Liver (tissue), 9 donors: ENCODE measurements around the gene CNGA4. TPM values are rescaled to one million over a fixed set of nuclear protein-coding genes. Genes with fewer than 3 reads are reported as not detected.

ENCODE experiments used
- DNase-seq: peaks from one replicate; pipeline ENCODE4 v3.0.0-alpha.2; 2017; ENCODE audit warnings: low spot score
- H3K27ac ChIP-seq, 2 donors: one replicate each; pipeline ENCODE4 v1.7.0; 2013; ENCODE audit warnings: inconsistent platforms in 2 of 2, low read length in 2 of 2, control low read depth in 1 of 2, low read depth in 1 of 2, mild to moderate bottlenecking in 1 of 2
- H3K27me3 ChIP-seq, 4 donors: one replicate each; pipeline versions ENCODE4 v1.6.1 to v1.7.0; 2013; ENCODE audit warnings: low read length in 3 of 4, inconsistent platforms in 1 of 4, mild to moderate bottlenecking in 1 of 4, moderate library complexity in 1 of 4; ENCODE audit not compliant: control insufficient read depth in 4 of 4, insufficient read depth in 4 of 4
- H3K36me3 ChIP-seq, 4 donors: one replicate each; pipeline versions ENCODE4 v1.6.1 to v1.7.0; 2013; ENCODE audit warnings: low read length in 3 of 4, mild to moderate bottlenecking in 3 of 4, low read depth in 1 of 4, moderate library complexity in 1 of 4; ENCODE audit not compliant: control insufficient read depth in 4 of 4, insufficient read depth in 3 of 4
- H3K4me1 ChIP-seq, 4 donors: one replicate each; pipeline versions ENCODE4 v1.6.1 to v1.7.0; 2013; ENCODE audit warnings: low read length in 3 of 4, mild to moderate bottlenecking in 3 of 4, moderate library complexity in 1 of 4; ENCODE audit not compliant: control insufficient read depth in 4 of 4, insufficient read depth in 4 of 4
- H3K4me3 ChIP-seq, 3 donors: one replicate each; pipeline versions ENCODE4 v1.6.1 to v1.7.0; 2013; ENCODE audit warnings: low read length in 3 of 3, control low read depth in 1 of 3, low read depth in 1 of 3, mild to moderate bottlenecking in 1 of 3
- H3K9ac ChIP-seq, 2 donors: one replicate each; pipeline ENCODE4 v1.7.0; 2013; ENCODE audit warnings: low read length in 2 of 2, mild to moderate bottlenecking in 2 of 2, moderate library complexity in 2 of 2, control low read depth in 1 of 2, low read depth in 1 of 2
- H3K9me3 ChIP-seq, 4 donors: one replicate each; pipeline versions ENCODE4 v1.6.1 to v1.7.0; 2013; ENCODE audit warnings: low read length in 3 of 4; ENCODE audit not compliant: control insufficient read depth in 4 of 4
- ATF3 ChIP-seq: IDR thresholded peaks from 2 replicates; pipeline ENCODE4 v1.6.1; 2016; ENCODE audit warnings: antibody characterized with exemption
- EGR1 ChIP-seq, 2 donors: IDR thresholded peaks; 2 replicates each; pipeline ENCODE4 v1.6.1; 2016 to 2018; ENCODE audit warnings: antibody characterized with exemption in 2 of 2, low read depth in 2 of 2
- FOXA1 ChIP-seq: IDR thresholded peaks from 2 replicates; pipeline ENCODE4 v1.6.1; 2016; ENCODE audit warnings: antibody characterized with exemption
- FOXA2 ChIP-seq: IDR thresholded peaks from 2 replicates; pipeline ENCODE4 v1.6.1; 2016; ENCODE audit warnings: antibody characterized with exemption
- HNF4G ChIP-seq: IDR thresholded peaks from 2 replicates; pipeline ENCODE4 v1.6.1; 2016; ENCODE audit warnings: antibody characterized with exemption
- JUND ChIP-seq, 2 donors: IDR thresholded peaks; 2 replicates each; pipeline ENCODE4 v1.6.1; 2016; ENCODE audit warnings: antibody characterized with exemption in 2 of 2
- MAX ChIP-seq: IDR thresholded peaks from 2 replicates; pipeline ENCODE4 v1.6.1; 2016; ENCODE audit warnings: antibody characterized with exemption
- NR2F2 ChIP-seq: IDR thresholded peaks from 2 replicates; pipeline ENCODE4 v1.6.1; 2016; ENCODE audit warnings: antibody characterized with exemption
- RAD21 ChIP-seq, 2 donors: IDR thresholded peaks; 2 replicates each; pipeline ENCODE4 v1.6.1; 2016; ENCODE audit warnings: antibody characterized with exemption in 2 of 2, mild to moderate bottlenecking in 2 of 2
- REST ChIP-seq: IDR thresholded peaks from 2 replicates; pipeline ENCODE4 v1.6.1; 2016; ENCODE audit warnings: antibody characterized with exemption, mild to moderate bottlenecking
- RXRA ChIP-seq, 2 donors: IDR thresholded peaks; 2 replicates each; pipeline ENCODE4 v1.6.1; 2017 to 2018; ENCODE audit warnings: antibody characterized with exemption in 2 of 2, mild to moderate bottlenecking in 1 of 2
- SP1 ChIP-seq: IDR thresholded peaks from 2 replicates; pipeline ENCODE4 v1.6.1; 2018; ENCODE audit warnings: antibody characterized with exemption, mild to moderate bottlenecking
- TAF1 ChIP-seq: conservative IDR thresholded peaks from 2 replicates; pipeline ENCODE4 v1.6.1; 2016; ENCODE audit warnings: antibody characterized with exemption, mild to moderate bottlenecking
- YY1 ChIP-seq: IDR thresholded peaks from 2 replicates; pipeline ENCODE4 v1.6.1; 2016; ENCODE audit warnings: antibody characterized with exemption, mild to moderate bottlenecking
- ZBTB33 ChIP-seq: IDR thresholded peaks from 2 replicates; pipeline ENCODE4 v1.6.1; 2016; ENCODE audit warnings: antibody characterized with exemption
- WGBS: extraction: QIAGEN DNeasy Blood & Tissue Kit; methylation state at CpG from one replicate; pipeline ENCODE4 v1.1.7; 2013; 5-methylcytosine and 5-hydroxymethylcytosine counted together
- polyA plus RNA-seq, 2 donors: library from polyadenylated mRNA; stranded (reverse) in 1 of 2; unstranded in 1 of 2; fragments of 200-250 nt in 1 of 2; fragments of >200 nt in 1 of 2; fragmentation: Nextera tagmentation in 1 of 2; extraction: Ambion mirVana in 1 of 2; gene quantifications; one replicate each; pipeline versions ENCODE4 v1.2.1 to v1.2.3, GENCODE V29; 2013 to 2015
- total RNA-seq, 2 donors: library from RNA; depleted of rRNA; stranded (reverse); fragments of >200 nt; gene quantifications; one replicate each; pipeline ENCODE4 v1.2.3, GENCODE V29; 2014
- TF ChIP-seq, protein P1 (sequence below): fragments of 150-350 bp; IDR thresholded peaks from 2 replicates; pipeline ENCODE4 v1.5.1; 2017; ENCODE audit warnings: improper control_type of control experiment, low read depth, low read length; ENCODE audit not compliant: missing input control
- donor health status: healthy.
- donor health status: healthy.
- donor health status: healthy.
- donor health status: healthy.
- donor health status: healthy.

CNGA4 gene
- total and polyA plus RNA-seq, 4 donors: 0.09 TPM; not detected in 3

- no peak for TF ChIP-seq EGR1 (IDR thresholded peaks at IDR 0.05; ENCODE audit: low read depth in 2 of 2)
- TF ChIP-seq YY1: no peak
- TF ChIP-seq, protein P1, sequence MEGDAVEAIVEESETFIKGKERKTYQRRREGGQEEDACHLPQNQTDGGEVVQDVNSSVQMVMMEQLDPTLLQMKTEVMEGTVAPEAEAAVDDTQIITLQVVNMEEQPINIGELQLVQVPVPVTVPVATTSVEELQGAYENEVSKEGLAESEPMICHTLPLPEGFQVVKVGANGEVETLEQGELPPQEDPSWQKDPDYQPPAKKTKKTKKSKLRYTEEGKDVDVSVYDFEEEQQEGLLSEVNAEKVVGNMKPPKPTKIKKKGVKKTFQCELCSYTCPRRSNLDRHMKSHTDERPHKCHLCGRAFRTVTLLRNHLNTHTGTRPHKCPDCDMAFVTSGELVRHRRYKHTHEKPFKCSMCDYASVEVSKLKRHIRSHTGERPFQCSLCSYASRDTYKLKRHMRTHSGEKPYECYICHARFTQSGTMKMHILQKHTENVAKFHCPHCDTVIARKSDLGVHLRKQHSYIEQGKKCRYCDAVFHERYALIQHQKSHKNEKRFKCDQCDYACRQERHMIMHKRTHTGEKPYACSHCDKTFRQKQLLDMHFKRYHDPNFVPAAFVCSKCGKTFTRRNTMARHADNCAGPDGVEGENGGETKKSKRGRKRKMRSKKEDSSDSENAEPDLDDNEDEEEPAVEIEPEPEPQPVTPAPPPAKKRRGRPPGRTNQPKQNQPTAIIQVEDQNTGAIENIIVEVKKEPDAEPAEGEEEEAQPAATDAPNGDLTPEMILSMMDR: no peak
- no peak for TF ChIP-seq FOXA1
- TF ChIP-seq ZBTB33: no peak
- no peak for TF ChIP-seq FOXA2
- no peak for TF ChIP-seq SP1
- TF ChIP-seq JUND (IDR thresholded peaks at IDR 0.05): no peak
- TF ChIP-seq RXRA (IDR thresholded peaks at IDR 0.05): no peak
- TF ChIP-seq REST: no peak
- no peak for TF ChIP-seq HNF4G
- TF ChIP-seq NR2F2: no peak
- no peak for TF ChIP-seq ATF3
- no peak for TF ChIP-seq TAF1
- TF ChIP-seq MAX: no peak
- no peak for TF ChIP-seq RAD21 (IDR thresholded peaks at IDR 0.05)
- WGBS: 59% methylated on average over 3 of the region's 3 CpGs
- no peaks in the 10 kb centered on the region for H3K4me1 ChIP-seq
- H3K4me3 ChIP-seq: no peak overlapping the region
- H3K36me3 ChIP-seq: no peaks in the 10 kb centered on the region
- H3K27me3 ChIP-seq: no peaks in the 10 kb centered on the region
- H3K27ac ChIP-seq: no peak overlapping the region
- H3K9me3 ChIP-seq: no peaks in the 10 kb centered on the region
- DNase-seq: peak; percentile 55
- H3K9ac ChIP-seq: no peak overlapping the region
These were observed 11.1 kb downstream of the CNGA4 start for GRCh38 chr11:6249770-6250555.
